Esophagus squamous epithelium (tissue), 4 donors: Measurements from ENCODE around the gene TUBGCP4.

ENCODE experiments used
- POLR2A ChIP-seq, 4 donors: fragments of 450-650 bp; IDR thresholded peaks; one replicate each; pipeline ENCODE4 v1.6.1; 2017; ENCODE audit warnings: antibody characterized with exemption in 4 of 4, mild to moderate bottlenecking in 4 of 4, moderate library complexity in 3 of 4
- TF ChIP-seq, protein P1 (sequence below), 6 experiments: fragments of 450-650 bp in 4 of 6; fragments of 200-600 bp in 2 of 6; sonication (generic) in 2 of 6; IDR thresholded peaks; one replicate each; pipeline ENCODE4 v1.5.1; 2016 to 2019; ENCODE audit warnings: antibody characterized with exemption in 6 of 6, mild to moderate bottlenecking in 4 of 6, moderate library complexity in 4 of 6

DNA sequence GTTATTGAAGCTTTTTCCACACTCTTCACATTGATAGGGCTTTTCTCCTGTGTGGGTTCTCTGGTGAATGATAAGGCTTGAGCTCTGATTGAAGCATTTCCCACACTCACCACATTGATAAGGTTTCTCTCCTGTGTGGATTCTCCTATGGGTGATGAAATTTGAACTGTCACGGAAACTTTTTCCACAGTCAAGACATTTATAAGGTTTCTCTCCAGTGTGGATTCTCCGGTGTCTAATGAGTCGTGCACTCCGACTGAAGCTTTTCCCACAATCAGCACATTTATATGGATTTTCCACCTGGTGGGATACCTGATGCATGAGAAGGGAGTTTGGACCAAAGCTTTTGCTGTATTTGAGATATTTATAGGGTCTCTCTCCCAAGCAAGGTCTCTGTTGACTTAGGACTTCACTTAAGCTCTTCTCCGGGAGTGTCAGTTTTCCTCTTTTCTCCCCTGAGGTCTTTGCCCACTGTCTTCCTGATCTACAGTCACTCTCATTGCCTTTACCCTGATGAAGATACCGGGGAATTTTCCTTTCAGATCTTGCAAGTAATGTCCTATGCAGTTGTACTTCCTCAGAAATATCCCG lies 9.5 kb upstream of the TUBGCP4 start:
- TF ChIP-seq, protein P1, sequence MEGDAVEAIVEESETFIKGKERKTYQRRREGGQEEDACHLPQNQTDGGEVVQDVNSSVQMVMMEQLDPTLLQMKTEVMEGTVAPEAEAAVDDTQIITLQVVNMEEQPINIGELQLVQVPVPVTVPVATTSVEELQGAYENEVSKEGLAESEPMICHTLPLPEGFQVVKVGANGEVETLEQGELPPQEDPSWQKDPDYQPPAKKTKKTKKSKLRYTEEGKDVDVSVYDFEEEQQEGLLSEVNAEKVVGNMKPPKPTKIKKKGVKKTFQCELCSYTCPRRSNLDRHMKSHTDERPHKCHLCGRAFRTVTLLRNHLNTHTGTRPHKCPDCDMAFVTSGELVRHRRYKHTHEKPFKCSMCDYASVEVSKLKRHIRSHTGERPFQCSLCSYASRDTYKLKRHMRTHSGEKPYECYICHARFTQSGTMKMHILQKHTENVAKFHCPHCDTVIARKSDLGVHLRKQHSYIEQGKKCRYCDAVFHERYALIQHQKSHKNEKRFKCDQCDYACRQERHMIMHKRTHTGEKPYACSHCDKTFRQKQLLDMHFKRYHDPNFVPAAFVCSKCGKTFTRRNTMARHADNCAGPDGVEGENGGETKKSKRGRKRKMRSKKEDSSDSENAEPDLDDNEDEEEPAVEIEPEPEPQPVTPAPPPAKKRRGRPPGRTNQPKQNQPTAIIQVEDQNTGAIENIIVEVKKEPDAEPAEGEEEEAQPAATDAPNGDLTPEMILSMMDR (IDR thresholded peaks at IDR 0.05), result no peak
- no peak for TF ChIP-seq POLR2A (IDR thresholded peaks at IDR 0.05)
